Gastroesophageal sphincter (tissue), 3 donors: ENCODE results near the gene VEGFB.

Experiments used
- CTCF ChIP-seq, 4 experiments: fragments of 200-600 bp in 2 of 4; fragments of 450-650 bp in 2 of 4; sonication (generic) in 1 of 4; IDR thresholded peaks; one replicate each; pipeline ENCODE4 v1.5.1; 2017 to 2019; ENCODE audit warnings: antibody characterized with exemption in 4 of 4, mild to moderate bottlenecking in 2 of 4, moderate library complexity in 2 of 4
- EP300 ChIP-seq: sonication (generic); formaldehyde crosslinking; IDR thresholded peaks from one replicate; pipeline ENCODE4 v1.6.1; 2017; ENCODE audit warnings: antibody characterized with exemption, mild to moderate bottlenecking
- POLR2A ChIP-seq, 2 donors: fragments of 450-650 bp; IDR thresholded peaks; one replicate each; pipeline ENCODE4 v1.6.1; 2017; ENCODE audit warnings: antibody characterized with exemption in 2 of 2, mild to moderate bottlenecking in 2 of 2, moderate library complexity in 1 of 2

DNA sequence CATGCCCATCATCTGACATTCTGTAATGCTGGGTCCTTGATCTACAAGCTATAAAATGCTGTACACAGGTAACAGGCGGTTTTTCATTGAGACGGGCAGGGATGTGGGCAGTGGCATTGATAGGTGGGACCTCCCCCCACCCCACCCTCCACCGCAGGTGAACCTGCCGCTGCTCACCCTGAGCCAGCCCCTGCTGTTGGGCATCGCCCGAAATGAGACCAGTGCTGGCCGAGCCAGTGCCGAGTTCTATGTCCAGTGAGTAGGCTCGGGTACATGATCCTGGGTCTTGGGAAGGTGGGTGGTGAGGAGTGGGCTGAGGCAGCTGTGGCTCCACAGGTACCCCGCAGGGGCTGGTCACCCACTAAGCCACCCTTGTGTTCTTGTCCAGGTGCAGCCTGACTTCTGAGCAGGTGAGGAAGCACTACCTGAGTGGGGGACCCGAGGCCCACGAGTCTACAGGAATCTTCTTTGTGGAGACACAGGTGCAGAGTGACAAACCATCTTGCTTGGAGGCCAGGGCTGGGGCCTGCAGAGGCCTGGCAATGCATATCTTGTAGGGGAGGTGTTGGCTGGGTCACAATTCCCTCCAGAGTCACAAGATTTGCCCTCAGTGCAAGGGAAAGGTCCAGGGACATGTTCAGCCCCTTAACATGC is 5.2 kb upstream of the VEGFB start:
- no peak for TF ChIP-seq CTCF (IDR thresholded peaks at IDR 0.05)
- TF ChIP-seq EP300: no peak
- TF ChIP-seq POLR2A (IDR thresholded peaks at IDR 0.05): no peak
